Stimulated activated CD8-positive, alpha-beta memory T cell treated with anti-CD3 and anti-CD28 coated beads, Interleukin-12 subunit alpha, Interleukin-12 subunit beta, amount 100 ng/mL, for 24 hours (primary cell): ENCODE data around the gene NTRK2.

Experiments
- DNase-seq: peaks from one replicate; pipeline ENCODE4 v3.0.0-alpha.2; 2020; ENCODE audit errors: extremely low read depth

The NTRK2 gene

GRCh38 chr9:84939774-84940173 lies 270.2 kb downstream of the NTRK2 start:
- DNase-seq: no peak

DNA sequence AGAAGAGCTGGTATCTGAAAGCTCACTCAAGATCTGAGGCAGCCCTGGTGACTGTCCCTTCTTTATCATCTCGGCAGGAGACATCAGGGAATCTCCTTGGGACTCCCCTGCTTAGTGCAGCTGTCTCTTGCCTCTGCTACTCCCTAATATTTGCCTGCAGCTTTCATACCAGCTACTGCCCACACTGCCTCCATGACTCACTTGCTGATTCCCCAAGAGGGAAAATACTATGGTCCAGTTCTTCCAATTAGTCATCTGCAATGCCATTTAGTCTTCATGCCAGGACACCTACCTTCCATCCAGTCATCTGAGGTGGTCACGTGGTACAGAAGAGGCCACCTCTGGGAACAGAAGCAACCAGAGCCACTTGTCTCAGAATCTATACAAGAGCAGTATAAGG lies 270.8 kb downstream of the NTRK2 start:
- DNase-seq: no peak

GRCh38 chr9:84941792-84942191 lies 272.3 kb downstream of the NTRK2 start:
- no peak for DNase-seq

- no peak for DNase-seq
These were observed 274.0 kb downstream of the NTRK2 start for GRCh38 chr9:84943482-84944050.

DNA sequence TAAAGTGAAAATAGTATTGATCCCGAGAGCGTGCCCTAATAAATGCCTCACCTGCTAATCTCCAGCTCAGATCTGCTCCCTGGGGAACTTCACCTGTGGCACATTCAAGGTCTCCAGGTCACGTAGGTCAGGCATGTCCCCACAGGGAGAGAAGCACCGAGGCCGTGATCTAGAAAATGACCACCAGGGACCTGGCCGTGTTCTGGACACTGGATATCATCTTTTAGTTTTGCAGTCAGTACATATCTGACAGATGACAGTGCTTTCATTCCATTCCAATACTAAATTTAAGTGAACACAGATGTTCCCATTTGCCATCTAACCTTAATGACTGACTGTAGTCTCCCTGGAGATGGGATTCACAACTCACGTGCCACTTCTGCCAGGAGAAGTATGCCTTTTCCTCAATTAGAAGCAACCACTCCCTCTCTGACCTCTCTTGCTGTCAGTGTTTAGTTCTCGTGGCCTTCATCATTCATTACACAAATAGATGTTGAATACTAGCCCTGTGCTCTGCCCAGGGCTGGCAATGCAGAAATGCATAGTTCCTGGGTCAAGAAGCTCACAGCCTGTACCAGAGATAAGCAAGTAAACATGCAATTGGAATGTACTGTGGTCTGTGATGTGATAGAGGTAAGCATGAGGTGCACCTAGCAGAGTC lies 276.5 kb downstream of the NTRK2 start:
- DNase-seq: no peak

DNA sequence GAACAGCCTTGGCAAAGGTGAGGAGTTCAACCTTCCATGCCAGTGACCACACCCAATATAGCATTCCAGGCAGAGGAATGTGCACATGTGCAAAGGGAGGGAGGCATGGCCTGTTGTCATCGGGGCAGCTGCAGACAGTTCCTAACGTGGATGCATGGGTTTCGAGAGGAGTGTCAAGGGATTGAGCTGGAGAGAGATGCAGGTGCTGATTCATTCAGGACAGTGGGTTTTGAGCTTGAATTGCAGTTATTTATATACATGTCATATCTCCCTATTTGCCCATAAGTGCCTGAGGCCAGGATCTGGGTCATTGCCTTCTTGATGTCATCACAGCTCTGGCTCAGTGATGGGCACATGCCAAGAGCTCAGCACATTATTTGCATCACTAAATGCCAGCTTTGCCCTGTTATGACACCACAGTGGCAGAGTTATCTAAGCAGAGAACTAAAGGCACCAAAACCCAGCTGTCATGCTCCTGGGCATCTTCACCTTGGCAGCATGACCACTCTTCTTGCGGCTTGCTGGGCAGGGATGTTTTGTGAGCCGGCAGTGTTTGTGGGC lies 278.0 kb downstream of the NTRK2 start:
- no peak for DNase-seq

DNA sequence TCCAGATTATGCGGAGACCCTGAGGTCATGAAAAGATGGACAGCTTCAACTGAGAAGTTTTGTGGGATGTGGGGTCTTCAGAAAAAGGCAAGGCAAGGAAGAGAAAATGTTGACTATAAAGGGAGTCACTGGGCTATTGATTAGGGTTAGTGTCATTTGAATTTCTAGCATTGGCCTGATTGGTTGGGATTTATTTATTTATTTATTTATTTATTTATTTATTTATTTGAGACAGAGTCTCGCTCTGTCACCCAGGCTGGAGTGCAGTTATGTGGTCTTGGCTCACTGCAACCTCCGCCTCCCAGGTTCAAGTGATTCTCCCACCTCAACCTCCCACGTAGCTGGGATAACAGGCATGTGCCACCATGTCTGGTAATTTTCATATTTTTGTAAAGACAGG lies 279.7 kb downstream of the NTRK2 start:
- no peak for DNase-seq

DNA sequence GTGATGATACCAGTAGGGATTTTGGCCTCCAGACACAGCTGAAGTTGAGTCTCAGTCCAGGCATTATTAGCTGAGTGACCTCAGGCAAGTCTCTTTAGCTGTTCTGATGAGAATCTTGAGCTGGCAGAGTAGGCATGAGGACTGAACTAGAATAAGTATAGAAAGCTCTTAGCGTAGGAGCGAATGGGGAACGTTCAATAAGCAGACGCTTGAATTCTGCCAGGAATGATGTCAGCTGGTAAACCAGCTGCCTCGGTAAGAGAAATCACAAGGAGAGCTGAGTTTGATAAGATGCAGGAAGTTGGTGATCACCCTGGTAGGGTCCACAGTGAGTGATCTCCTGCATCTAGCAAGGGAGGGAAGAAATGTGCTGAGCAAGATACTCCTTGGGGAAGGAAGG lies 280.4 kb downstream of the NTRK2 start:
- no peak for DNase-seq

DNA sequence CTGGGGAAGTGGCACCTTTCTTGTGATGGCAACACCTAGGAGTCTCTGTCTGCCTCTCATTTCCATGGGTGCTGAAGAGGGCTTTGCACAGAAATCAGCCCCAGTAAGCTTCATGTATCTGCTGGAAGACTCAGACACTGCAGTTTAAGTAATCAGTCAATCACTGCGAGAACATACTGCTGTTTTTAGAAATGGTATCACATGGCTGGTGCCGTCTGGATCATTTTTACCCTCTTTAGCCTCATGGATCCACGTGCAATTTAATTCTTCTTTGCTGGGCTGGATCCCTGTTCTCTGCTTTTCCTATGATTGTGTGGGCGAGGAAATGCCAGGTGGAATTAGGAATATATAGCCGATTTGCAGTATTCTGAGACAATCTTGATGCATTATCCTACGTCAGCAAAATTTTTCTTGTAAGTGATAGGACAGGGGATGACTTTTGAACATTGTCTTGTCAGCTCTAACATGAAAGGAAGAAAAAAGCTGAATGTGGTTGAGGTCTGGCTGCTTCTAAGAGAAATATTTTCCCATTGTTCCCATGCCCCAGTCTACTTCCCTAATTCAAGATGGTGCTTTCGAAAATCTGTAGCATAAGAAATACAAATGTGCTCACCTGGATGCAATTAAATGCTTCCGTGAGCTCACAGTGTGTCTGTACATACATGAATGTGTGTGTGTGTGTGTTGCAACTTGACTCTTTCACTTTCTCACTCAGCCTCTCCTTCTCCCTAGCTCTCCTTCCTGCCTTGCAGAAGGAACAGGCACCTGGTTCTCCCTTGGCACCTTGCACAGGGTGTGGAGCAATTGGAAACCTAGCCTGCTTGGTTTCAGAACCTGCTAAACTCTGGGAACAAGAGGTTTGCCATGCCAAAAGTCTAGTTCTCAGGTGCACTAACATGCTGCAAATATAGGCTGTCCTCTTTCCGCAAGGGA lies 281.6 kb downstream of the NTRK2 start:
- DNase-seq: no peak

GRCh38 chr9:84953252-84953773 lies 283.8 kb downstream of the NTRK2 start:
- DNase-seq: no peak

- peak; percentile 5 for DNase-seq
These were observed 284.5 kb downstream of the NTRK2 start for GRCh38 chr9:84953797-84954705.

DNA sequence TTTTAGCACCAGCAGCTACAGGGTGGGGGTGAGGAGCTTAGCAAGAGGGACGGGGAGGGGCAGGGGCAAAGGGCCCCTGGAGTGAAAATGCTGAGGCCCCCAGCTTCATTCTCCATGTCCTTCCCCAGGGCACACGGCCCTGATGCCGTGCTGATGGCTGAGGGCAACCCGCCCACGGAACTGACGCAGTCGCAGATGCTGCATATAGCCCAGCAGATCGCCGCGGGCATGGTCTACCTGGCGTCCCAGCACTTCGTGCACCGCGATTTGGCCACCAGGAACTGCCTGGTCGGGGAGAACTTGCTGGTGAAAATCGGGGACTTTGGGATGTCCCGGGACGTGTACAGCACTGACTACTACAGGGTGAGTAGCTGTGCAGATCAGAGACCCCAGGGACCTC lies 285.6 kb downstream of the NTRK2 start:
- DNase-seq: no peak

DNA sequence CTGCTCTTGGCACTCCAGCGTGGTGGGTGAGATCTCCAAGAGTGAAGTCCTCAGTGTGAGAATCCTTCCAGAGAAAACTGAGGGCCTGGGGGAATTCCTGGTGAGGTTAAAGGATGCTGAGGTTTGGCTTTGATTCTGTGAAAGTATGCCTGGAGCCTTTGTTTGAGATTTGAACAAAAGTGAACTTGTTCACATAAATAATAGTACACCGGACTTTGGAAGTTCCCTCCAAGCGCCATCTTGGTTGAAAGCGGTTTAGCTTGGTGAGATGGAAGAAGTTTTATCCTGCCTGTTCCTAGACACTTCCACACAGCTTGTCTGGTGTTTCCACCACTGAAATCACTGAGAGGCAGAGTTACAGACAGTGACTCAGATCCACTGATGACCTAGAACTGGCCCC lies 286.4 kb downstream of the NTRK2 start:
- DNase-seq: no peak

GRCh38 chr9:84959339-84959738 lies 289.8 kb downstream of the NTRK2 start:
- DNase-seq: no peak

DNA sequence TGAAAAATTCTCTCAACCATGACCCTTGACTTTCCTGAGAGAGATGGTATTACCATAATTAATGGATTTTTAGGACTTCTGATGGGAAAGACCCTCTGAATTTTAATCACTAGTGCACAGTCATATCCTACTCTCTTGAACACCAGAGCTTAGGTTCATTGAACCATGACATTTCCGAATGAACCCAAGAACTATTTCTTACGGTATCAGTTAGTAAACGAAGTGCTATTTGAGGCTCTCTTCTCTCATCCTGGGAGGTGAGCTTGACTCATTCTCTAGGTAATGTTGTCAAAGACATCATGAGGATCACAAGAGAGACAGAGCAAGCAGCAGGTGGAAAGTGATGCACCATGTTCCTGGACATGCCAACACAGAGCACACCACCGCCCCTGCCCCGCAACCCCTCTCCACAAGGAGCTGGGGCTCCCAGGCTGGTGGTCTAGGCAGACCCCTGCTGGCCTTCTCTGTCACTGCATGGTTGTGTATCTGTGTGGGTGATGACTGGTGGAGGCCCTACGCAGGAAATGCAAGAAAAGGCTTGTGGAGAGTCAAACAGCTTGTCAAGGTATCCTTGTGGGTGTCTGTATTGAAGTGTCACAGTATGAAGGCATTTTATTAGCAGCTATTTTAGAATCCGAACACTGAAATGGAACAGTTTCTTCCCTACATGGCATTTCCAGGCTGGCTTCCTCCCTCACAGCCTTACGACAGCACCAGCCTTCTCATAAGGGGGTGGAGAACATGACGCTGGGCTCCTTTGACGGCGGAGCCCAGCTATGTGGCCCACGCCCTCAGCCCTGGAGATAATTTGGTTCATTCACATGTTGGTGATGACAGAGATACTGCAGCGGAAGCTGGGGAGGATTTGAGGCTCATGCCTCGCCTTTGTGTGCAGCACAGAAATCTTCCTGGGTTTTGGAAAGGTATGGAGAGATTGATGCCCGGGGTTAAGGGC lies 297.6 kb downstream of the NTRK2 start:
- DNase-seq: no peak

DNA sequence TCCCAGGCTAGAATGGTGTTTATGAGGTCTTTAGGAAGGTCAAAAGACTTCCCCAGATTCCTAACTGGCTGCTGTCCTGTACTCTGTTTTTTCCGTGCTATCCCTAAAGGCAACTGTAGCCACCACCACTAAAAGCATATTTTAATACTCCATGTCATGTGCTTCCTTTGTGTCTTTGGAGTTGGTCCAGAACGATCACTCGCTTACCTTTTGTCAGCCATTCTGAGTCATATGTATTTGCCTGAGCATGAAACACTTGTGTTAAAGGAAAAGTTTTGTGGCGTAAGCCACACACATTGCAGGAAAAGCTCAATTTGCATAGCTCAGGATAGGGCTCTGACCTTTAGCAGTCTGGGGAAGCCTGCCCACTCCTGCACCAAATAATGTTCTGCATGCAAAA lies 299.6 kb downstream of the NTRK2 start:
- DNase-seq: no peak

DNA sequence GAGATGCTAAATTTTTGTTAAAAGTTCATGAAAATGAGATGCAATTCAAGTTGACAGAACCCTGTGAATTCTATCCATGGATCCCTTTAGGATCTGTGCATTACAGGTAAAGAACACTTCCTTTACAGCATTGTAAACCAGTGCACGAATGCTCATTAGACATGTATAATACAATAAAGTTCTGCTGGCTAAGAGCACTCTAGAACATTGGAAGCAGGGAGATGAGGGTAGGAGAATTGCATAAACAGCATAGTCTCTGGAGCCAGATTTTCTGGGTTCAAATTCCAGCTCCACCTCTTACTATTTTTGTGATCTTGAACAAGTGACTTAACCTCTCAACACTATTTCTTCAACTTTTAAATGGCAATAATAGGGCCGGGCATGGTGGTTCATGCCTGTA lies 300.2 kb downstream of the NTRK2 start:
- no peak for DNase-seq

GRCh38 chr9:84970432-84970831 lies 300.9 kb downstream of the NTRK2 start:
- no peak for DNase-seq

DNA sequence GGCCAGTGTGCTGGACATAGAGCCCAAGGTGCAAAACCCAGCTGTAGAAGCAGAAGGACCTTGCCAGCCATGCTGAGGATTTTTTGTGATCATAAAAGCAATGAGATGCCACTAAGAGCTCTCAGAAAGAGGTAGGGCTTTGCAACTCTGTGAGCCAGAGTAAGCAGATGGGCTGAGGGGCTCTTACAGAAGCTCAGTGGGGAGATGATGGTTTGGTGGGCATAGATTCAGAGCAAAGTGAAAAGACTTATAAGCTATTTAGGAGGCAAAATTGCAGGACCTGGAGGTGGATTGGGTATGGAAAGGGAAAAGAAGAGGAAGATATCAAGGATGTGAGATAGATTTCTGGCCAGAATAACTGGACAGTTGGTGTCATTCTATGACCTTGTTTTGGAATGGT lies 302.0 kb downstream of the NTRK2 start:
- DNase-seq: no peak

GRCh38 chr9:84974258-84974657 lies 304.7 kb downstream of the NTRK2 start:
- DNase-seq: no peak
